GM19328 (cell line): ENCODE results near the gene ECT2.
"Not testable (repeated sequence)": the region's sequence is repeated elsewhere in the genome, so short reads cannot be mapped to it uniquely, and the experiment has no call there.

Source experiments
- ATAC-seq: cut with Tn5 transposase; IDR thresholded peaks from one replicate; pipeline ENCODE4 v1.9.1; 2021; ENCODE audit warnings: mild to moderate bottlenecking, moderate library complexity; ENCODE audit not compliant: unreplicated experiment

The ECT2 gene

GRCh38 chr3:172808969-172809546, 58.5 kb downstream of the ECT2 start:
- ATAC-seq: no peak

- no peak for ATAC-seq
Measured at GRCh38 chr3:172811099-172811498, 60.6 kb downstream of the ECT2 start.

DNA sequence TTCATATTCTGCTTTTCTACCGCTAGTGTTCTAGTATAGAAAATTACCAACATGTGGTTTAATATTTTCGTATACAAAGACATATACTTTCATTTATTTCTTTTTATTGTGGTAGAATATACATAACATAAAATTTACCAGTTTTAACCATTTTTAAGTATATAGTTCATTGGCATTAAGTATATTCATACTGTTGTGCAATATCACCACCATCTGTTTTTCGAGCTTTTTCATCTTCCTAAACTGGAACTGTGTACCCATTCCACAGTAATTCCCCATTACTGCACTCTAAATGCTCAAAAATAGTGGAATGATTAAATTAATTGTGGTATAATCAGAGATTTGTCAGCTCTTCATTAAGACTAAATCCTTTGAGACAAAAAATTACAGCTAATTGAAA, 62.9 kb downstream of the ECT2 start:
- ATAC-seq: no peak

GRCh38 chr3:172814738-172815137, 64.2 kb downstream of the ECT2 start:
- ATAC-seq: no peak

GRCh38 chr3:172815857-172816256, 65.3 kb downstream of the ECT2 start:
- ATAC-seq: no peak

- ATAC-seq: no peak
Measured at GRCh38 chr3:172816281-172816680, 65.8 kb downstream of the ECT2 start.

DNA sequence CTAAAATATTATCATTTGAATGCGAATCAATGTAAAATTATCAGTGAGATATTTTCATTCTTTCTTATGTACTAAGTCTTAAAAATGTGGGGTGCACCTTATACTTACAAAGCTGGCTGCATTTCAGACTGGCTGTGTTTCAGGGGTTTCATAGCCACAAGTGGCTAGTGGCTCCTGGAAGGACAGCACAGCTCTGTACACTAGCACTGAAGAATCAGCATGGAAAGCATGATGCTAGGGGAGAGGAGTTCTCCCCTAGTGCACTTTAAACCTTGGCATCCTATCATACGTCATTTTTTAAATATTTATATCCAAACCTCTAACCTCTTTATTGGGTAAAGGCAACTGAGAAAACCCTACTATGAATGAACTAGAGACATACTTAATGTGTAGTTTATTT, 66.4 kb downstream of the ECT2 start:
- no peak for ATAC-seq

DNA sequence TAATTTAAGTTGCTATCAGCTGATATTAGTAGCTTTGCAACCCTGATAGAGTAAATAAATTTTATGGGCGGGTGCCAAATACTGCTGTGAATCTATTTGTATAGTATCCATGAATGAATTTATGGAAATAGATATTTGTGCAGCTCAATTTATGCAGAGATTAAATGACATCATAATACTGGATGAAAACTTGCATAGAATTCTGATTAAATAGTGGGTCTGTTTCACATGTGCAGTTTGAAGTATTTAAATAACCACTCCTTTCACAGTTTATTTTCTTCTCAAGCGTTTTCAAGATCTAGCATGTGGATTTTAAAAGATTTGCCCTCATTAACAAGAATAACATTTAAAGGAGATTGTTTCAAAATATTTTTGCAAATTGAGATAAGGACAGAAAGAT, 70.0 kb downstream of the ECT2 start:
- ATAC-seq: no peak

DNA sequence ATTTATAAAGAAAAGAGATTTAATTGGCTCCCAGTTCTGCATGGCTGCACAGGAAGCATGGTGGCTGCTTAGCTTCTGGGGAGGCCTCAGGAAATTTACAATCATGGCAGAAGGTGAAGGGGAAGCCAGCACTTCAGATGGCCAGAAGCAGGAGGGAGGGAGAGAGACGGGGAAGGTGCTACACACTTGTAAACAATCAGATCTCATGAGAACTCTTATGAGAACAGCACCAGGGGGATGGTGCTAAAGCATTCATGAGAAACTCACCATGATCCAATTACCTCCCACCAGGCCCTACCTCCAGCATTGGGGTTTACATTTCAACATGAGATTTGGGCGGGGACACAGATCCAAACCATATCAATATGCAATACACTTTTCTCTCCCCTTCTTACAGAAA, 73.7 kb downstream of the ECT2 start:
- ATAC-seq: no peak

DNA sequence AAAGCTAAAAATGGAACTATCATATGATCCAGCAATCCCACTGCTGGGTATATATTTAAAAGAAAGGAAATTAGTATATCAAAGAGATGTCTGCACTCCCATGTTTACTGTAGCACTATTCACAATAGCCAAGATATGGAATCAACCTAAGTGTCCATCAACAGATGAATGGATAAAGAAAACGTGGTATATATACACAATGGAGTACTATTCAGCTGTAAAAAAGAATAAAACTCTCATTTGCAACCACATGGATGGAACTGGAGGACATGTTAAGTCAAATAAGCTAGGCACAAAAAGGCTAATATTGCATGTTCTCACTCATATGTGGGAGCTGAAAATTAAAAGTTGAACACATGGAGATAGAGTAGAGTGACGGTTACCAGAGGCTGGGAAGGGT, 76.7 kb downstream of the ECT2 start:
- not testable (repeated sequence) for ATAC-seq

DNA sequence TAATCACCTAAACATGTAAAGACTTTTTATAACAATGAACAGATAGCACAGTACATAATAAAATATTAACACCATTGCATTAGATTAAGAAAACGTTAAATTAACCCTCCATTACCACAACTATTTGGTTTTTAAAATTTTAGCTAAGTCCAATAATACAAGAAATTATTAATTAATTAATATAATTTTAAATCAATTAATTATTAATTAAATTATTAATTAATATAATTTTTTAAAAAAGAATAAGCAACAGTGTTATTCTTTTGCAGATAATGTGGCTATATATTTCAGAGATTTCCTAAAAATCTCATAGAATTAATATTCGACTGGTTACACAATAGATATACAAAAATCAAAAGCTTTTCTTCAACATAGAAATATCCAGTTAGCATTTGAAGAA, 82.5 kb downstream of the ECT2 start:
- no peak for ATAC-seq

GRCh38 chr3:172836390-172836997, 86.0 kb downstream of the ECT2 start:
- ATAC-seq: peak; percentile 66

GRCh38 chr3:172839679-172840078, 89.2 kb downstream of the ECT2 start:
- no peak for ATAC-seq

- ATAC-seq: no peak
Measured at GRCh38 chr3:172840463-172840862, 89.9 kb downstream of the ECT2 start.

- no peak for ATAC-seq
Measured at GRCh38 chr3:172840913-172841312, 90.4 kb downstream of the ECT2 start.

DNA sequence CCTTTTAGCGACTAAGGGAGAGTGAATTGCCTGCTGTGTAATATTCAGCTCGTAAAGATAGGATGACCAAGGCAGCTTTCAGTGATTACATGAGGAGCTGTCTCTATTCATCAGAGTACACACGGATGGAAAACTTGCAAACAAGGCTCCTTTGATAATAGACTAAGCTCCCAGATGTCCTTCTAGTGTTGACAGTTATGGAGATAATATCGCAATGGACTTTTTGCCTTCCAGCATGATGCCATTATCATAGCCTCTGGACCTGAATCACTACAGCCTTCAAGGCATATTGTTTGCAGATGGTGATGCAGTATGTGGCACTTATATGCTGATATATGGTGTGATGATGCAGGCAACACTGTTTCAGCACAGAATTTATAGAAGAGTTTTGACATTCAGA, 93.9 kb downstream of the ECT2 start:
- no peak for ATAC-seq

- ATAC-seq: no peak
Measured at GRCh38 chr3:172846103-172846561, 95.6 kb downstream of the ECT2 start.

GRCh38 chr3:172846706-172847105, 96.2 kb downstream of the ECT2 start:
- no peak for ATAC-seq

DNA sequence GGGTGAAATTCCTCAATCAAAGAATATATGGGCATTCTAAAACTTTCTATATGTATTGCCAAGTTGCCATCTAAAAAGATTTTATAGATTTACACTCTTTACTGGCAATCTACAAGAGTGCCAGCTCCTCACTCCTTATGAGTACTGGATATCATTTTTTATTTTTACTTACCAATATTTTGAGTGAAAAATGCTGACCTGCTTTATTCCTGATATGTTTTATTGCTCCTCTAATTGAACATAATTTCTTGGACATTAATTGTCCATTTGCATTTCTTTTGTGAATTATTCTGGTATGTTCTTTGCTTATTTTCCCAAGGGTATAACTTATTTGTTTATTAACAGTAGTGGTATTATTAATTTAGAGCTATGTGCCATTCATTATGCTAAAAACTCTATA, 96.8 kb downstream of the ECT2 start:
- no peak for ATAC-seq

GRCh38 chr3:172848910-172849309, 98.4 kb downstream of the ECT2 start:
- ATAC-seq: no peak

- ATAC-seq: no peak
Measured at GRCh38 chr3:172853005-172853404, 102.5 kb downstream of the ECT2 start.

- no peak for ATAC-seq
Measured at GRCh38 chr3:172853921-172854666, 103.6 kb downstream of the ECT2 start.
